GM12878 (cell line): ENCODE measurements around the gene FABP6. TPM values are rescaled to one million over a fixed set of nuclear protein-coding genes. Genes with fewer than 3 reads are reported as not detected.
A peak's percentile ranks its signal among the peaks of the same experiment; 100 is the strongest.

Experiments used
- ATAC-seq: fragments of 200-7000 bp; cut with Tn5 transposase; 3 replicates; pipeline ENCODE4 v1.9.1; 2020; ENCODE audit warnings: mild to moderate bottlenecking, moderate library complexity
- BruUV-seq: library from RNA; stranded (reverse); fragments of 400-500 nt; replicated peaks from 2 replicates; lab custom pipeline; 2021; lab: Mats Ljungman, UMichigan
- CTCF ChIA-PET: fragments of 300-600 bp; sonication (Branson Sonifier 250); formaldehyde crosslinking; extraction: SDS; loops from one replicate; lab custom pipeline; 2021; ENCODE audit warnings: inconsistent platforms; lab: Yijun Ruan, JAX
- POLR2A ChIA-PET: fragments of 350-600 bp; formaldehyde crosslinking; extraction: SDS; loops from one replicate; lab custom pipeline; 2021; ENCODE audit warnings: inconsistent platforms; lab: Charles Lee
- RAD21 ChIA-PET: fragments of 300-600 bp; sonication (Branson Sonifier 250); formaldehyde crosslinking; loops from one replicate; lab custom pipeline; 2023; ENCODE audit warnings: antibody characterized with exemption; ENCODE audit not compliant: unreplicated experiment; lab: Charles Lee
- SMC1A ChIA-PET: fragments of 300-600 bp; sonication (Branson Sonifier 250); formaldehyde crosslinking; loops from one replicate; lab custom pipeline; 2023; ENCODE audit not compliant: unreplicated experiment, uncharacterized antibody; lab: Charles Lee
- DNase-seq: peaks from one replicate; pipeline ENCODE4 v3.0.0-alpha.2; 2011; ENCODE audit warnings: low read depth, low spot score
- FAIRE-seq: peaks from 3 replicates; lab custom pipeline; 2011; peaks lifted over from hg19 to GRCh38; lab: Jason Lieb, UNC
- H2AFZ ChIP-seq: 2 replicates; pipeline ENCODE4 v1.6.0; 2011; ENCODE audit warnings: low read depth, low read length, control low read depth; ENCODE audit not compliant: control insufficient read depth
- H3K27ac ChIP-seq: 2 replicates; pipeline ENCODE4 v1.5.1; 2011; ENCODE audit warnings: control low read depth; ENCODE audit not compliant: control insufficient read depth, insufficient read depth
- H3K27me3 ChIP-seq, 2 experiments: replicated peaks in 1 of 2; 2 replicates each; pipeline versions ENCODE4 v1.6.0 to v1.6.1; 2011; ENCODE audit warnings: low read length in 1 of 2; ENCODE audit not compliant: control insufficient read depth in 2 of 2, insufficient read depth in 2 of 2
- H3K36me3 ChIP-seq, 2 experiments: 2 replicates each; pipeline ENCODE4 v1.5.1; 2011; ENCODE audit warnings: low read length in 1 of 2; ENCODE audit not compliant: control insufficient read depth in 2 of 2, insufficient read depth in 2 of 2
- H3K4me1 ChIP-seq: 2 replicates; pipeline ENCODE4 v1.6.1; 2011; ENCODE audit warnings: mild to moderate bottlenecking, low read length, moderate library complexity, mixed read lengths; ENCODE audit not compliant: control insufficient read depth, insufficient read depth
- H3K4me2 ChIP-seq: 2 replicates; pipeline ENCODE4 v1.6.0; 2011; ENCODE audit warnings: control low read depth; ENCODE audit not compliant: control insufficient read depth, insufficient read depth
- H3K4me3 ChIP-seq: fragments of 200-600 bp; sonication (generic); 2 replicates; pipeline ENCODE4 v1.5.1; 2016
- H3K79me2 ChIP-seq: 2 replicates; pipeline ENCODE4 v1.6.0; 2011; ENCODE audit warnings: low read length; ENCODE audit not compliant: control insufficient read depth, insufficient read depth
- H3K9ac ChIP-seq: 2 replicates; pipeline ENCODE4 v1.8.0; 2011; ENCODE audit warnings: low read length, control low read depth, mixed read lengths; ENCODE audit not compliant: control insufficient read depth, insufficient read depth
- H3K9me3 ChIP-seq: replicated peaks from 3 replicates; pipeline ENCODE4 v1.5.1; 2011; ENCODE audit warnings: mild to moderate bottlenecking, low read length; ENCODE audit not compliant: control insufficient read depth, insufficient read depth
- H4K20me1 ChIP-seq: 2 replicates; pipeline ENCODE4 v1.6.0; 2011; ENCODE audit not compliant: control insufficient read depth, insufficient read depth
- BCL3 ChIP-seq: IDR thresholded peaks from 2 replicates; pipeline ENCODE4 v1.6.1; 2011; ENCODE audit warnings: borderline replicate concordance, low read depth, mild to moderate bottlenecking, moderate library complexity, low read length; ENCODE audit not compliant: insufficient read depth, poor library complexity, severe bottlenecking
- BRCA1 ChIP-seq: IDR thresholded peaks from 2 replicates; pipeline ENCODE4 v1.6.1; 2011; ENCODE audit warnings: low read depth, low read length, improper control_type of control experiment
- CHD4 ChIP-seq: fragments of 200-600 bp; sonication (generic); IDR thresholded peaks from 2 replicates; pipeline ENCODE4 v1.6.1; 2016; ENCODE audit warnings: mild to moderate bottlenecking
- ETV6 ChIP-seq, 2 experiments: fragments of 450-650 bp in 1 of 2; IDR thresholded peaks in 1 of 2; conservative IDR thresholded peaks in 1 of 2; 2 replicates each; pipeline ENCODE4 v1.6.1; 2014; ENCODE audit warnings: antibody characterized with exemption in 1 of 2, borderline replicate concordance in 1 of 2, low read depth in 1 of 2, mild to moderate bottlenecking in 1 of 2, moderate library complexity in 1 of 2
- IKZF2 ChIP-seq, 2 experiments: fragments of 450-650 bp; IDR thresholded peaks; 2 replicates each; pipeline ENCODE4 v1.6.1; 2017; ENCODE audit warnings: mild to moderate bottlenecking in 2 of 2, moderate library complexity in 2 of 2
- MXI1 ChIP-seq: fragments of 150-350 bp; IDR thresholded peaks from 2 replicates; pipeline ENCODE4 v1.6.1; 2011; ENCODE audit warnings: low read depth, mild to moderate bottlenecking, inconsistent platforms, low read length, improper control_type of control experiment
- NKRF ChIP-seq: fragments of 450-650 bp; conservative IDR thresholded peaks from 2 replicates; pipeline ENCODE4 v1.6.1; 2017; ENCODE audit warnings: mild to moderate bottlenecking, moderate library complexity
- PAX5 ChIP-seq: IDR thresholded peaks from 2 replicates; pipeline ENCODE4 v1.6.1; 2011; ENCODE audit warnings: low read depth, low read length, borderline replicate concordance
- PKNOX1 ChIP-seq: fragments of 450-650 bp; IDR thresholded peaks from 2 replicates; pipeline ENCODE4 v1.6.1; 2016; ENCODE audit warnings: mild to moderate bottlenecking
- TBL1XR1 ChIP-seq: IDR thresholded peaks from 2 replicates; pipeline ENCODE4 v1.6.1; 2012; ENCODE audit warnings: low read depth, low read length, improper control_type of control experiment
- TCF7 ChIP-seq: IDR thresholded peaks from 2 replicates; pipeline ENCODE4 v1.6.1; 2014; ENCODE audit warnings: antibody characterized with exemption, borderline replicate concordance
- ZBED1 ChIP-seq: IDR thresholded peaks from 2 replicates; pipeline ENCODE4 v1.6.1; 2016; ENCODE audit warnings: borderline replicate concordance
- WGBS: methylation state at CpG from one replicate; pipeline ENCODE4 v1.1.6; 2016; ENCODE audit warnings: low lambda C conversion rate; ENCODE audit not compliant: insufficient replicate concordance, insufficient coverage; ENCODE audit errors: missing lambda C conversion rate; 5-methylcytosine and 5-hydroxymethylcytosine counted together
- in situ Hi-C: fragments of 300-500 bp; cut with MboI; formaldehyde crosslinking; loops from 9 replicates; pipeline ENCODE4 v1.14.3; 2018; ENCODE audit warnings: mixed read lengths
- intact Hi-C: fragments of 100-400 bp; cut with micrococcal nuclease; formaldehyde crosslinking; loops from one replicate; pipeline ENCODE4 v1.14.2; 2022; ENCODE audit not compliant: unreplicated experiment
- polyA plus RNA-seq, 11 experiments: library from polyadenylated mRNA; depleted of rRNA in 4 of 11; unstranded in 6 of 11; stranded (reverse) in 5 of 11; fragments of >200 nt; fragmentation: Nextera tagmentation in 4 of 11; fragmentation: Illumina TruSeq in 1 of 11; extraction: Ambion mirVana in 4 of 11; extraction: Trizol in 1 of 11; gene quantifications; 1 replicate in 1 of 11; 2 replicates in 10 of 11; pipeline versions ENCODE4 v1.2.1 to v1.2.3, GENCODE V29; 2011 to 2016; ENCODE audit warnings: inconsistent platforms in 2 of 11, missing spikeins in 2 of 11, low read depth in 1 of 11
- total RNA-seq, 4 experiments: library from RNA; depleted of rRNA in 3 of 4; stranded (reverse); fragments of >200 nt in 3 of 4; fragmentation: Illumina TruSeq in 1 of 4; extraction: Trizol in 1 of 4; gene quantifications; 2 replicates each; pipeline versions ENCODE4 v1.2.1 to v1.2.3, GENCODE V29; 2013 to 2021
- TF ChIP-seq, protein P1 (sequence below): fragments of 150-350 bp; IDR thresholded peaks from 2 replicates; pipeline ENCODE4 v1.6.1; 2016; ENCODE audit warnings: low read depth, low read length

FABP6 gene
- total and polyA plus RNA-seq, 10 of the 15 experiments (the other 5 are each of a cell fraction or from before 2014, with no cell fraction given), result 0.66 to 8.1 (median 2.4) TPM

DNA sequence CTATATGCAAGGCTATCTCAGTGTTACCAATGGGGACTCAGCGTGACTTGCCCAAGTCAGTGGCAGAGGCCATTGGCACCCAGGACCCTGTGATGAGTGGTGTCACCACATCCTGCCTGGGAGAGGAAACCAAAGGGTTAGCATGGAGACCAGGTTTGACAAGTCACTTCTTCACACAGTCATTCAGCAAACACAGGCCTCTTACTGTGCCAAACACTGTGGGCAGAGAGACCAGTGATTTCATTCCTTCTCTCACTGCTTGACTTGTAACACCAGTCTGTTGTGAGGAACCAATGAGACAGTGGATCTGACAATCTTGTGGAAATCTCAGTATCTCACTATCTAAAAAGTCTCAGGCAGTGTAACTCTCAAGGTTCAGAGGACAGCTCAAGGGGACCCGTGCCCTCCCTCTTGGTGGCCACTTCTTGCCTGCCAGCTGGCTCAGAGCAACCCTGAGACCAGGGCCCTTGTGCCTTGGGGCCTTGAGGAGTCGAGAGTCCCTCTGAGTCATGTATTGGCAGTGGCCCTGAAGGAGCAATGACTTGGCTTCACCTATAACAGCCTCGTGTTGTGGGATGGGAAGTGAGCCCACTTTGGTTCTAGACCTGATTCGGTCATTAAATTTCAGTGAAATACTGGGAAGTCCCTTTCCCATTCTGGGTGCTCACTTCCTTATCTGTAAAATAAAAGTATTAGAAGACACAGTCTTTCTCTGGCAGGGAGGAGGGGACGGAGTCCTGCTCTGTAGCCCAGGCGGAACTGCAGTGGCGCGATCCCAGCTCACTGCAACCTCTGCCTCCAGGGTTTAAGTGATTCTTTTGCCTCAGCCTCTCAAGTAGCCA, 1.6 kb downstream of the FABP6 start:
- peak overlapping the region; percentile 34; the same call in 1 of the 2 replicates for H3K9ac ChIP-seq
- no peaks in the 10 kb centered on the region for H3K9me3 ChIP-seq
- no peak overlapping the region for H3K4me3 ChIP-seq
- intact Hi-C loops, result no loop called here
- WGBS, result 34% methylated on average over 9 of the region's 9 CpGs
- peaks cover 27% of the 10 kb centered on the region for H3K4me1 ChIP-seq
- no peak for FAIRE-seq
- H3K4me2 ChIP-seq, result peak overlapping the region; percentile 44; the same call in 1 of the 2 replicates
- peak; percentile 83 for ATAC-seq
- H3K79me2 ChIP-seq, result no peaks in the 10 kb centered on the region
- no peaks in the 10 kb centered on the region for H4K20me1 ChIP-seq
- no peaks in the 10 kb centered on the region for H3K36me3 ChIP-seq
- no TSS peak for BruUV-seq
- peak; percentile 74 for DNase-seq
- peak overlapping the region; percentile 75 for H2AFZ ChIP-seq
- ChIA-PET CTCF (interaction anchor here (0.6 to 4.9 kb wide), 10 partner anchors 9 to 188 kb away, joined by 3 to 34 read pairs (median 3); partner anchors contain the start of gene SLU7), SMC1A (interaction anchor here (1.0 to 3.0 kb wide), 13 partner anchors 9 to 210 kb away, joined by 3 to 14 read pairs (median 4); no protein-coding TSS in a partner anchor), RAD21 (interaction anchor here (0.6 to 3.0 kb wide), 14 partner anchors 9 to 192 kb away, joined by 3 to 18 read pairs (median 4); no protein-coding TSS in a partner anchor), POLR2A (interaction anchor here (0.6 to 1.8 kb wide), 10 partner anchors 8 to 211 kb away, joined by 3 to 6 read pairs (median 4); no protein-coding TSS in a partner anchor)
- H3K27ac ChIP-seq, result peak overlapping the region; percentile 77
- in situ Hi-C loops, result no loop called here
- no peaks in the 10 kb centered on the region for H3K27me3 ChIP-seq
- TF ChIP-seq BCL3 (no peak), CHD4 (no peak), NKRF (no peak), TBL1XR1 (no peak), MXI1 (no peak), IKZF2 (IDR thresholded peaks at IDR 0.05) (peak; percentile 57 to 65; a peak in 3 of 4 replicates), BRCA1 (no peak), ETV6 (conservative IDR thresholded peaks at IDR 0.05 in 1 of 2, IDR thresholded peaks at IDR 0.05 in 1 of 2; ENCODE audit: borderline replicate concordance in 1 of 2, low read depth in 1 of 2) (no peak), ZBED1 (no peak), PAX5 (no peak), TCF7 (no peak), PKNOX1 (0 out of 2 replicates have a peak, but pooled peaks have one; percentile 18)
- TF ChIP-seq, protein P1, sequence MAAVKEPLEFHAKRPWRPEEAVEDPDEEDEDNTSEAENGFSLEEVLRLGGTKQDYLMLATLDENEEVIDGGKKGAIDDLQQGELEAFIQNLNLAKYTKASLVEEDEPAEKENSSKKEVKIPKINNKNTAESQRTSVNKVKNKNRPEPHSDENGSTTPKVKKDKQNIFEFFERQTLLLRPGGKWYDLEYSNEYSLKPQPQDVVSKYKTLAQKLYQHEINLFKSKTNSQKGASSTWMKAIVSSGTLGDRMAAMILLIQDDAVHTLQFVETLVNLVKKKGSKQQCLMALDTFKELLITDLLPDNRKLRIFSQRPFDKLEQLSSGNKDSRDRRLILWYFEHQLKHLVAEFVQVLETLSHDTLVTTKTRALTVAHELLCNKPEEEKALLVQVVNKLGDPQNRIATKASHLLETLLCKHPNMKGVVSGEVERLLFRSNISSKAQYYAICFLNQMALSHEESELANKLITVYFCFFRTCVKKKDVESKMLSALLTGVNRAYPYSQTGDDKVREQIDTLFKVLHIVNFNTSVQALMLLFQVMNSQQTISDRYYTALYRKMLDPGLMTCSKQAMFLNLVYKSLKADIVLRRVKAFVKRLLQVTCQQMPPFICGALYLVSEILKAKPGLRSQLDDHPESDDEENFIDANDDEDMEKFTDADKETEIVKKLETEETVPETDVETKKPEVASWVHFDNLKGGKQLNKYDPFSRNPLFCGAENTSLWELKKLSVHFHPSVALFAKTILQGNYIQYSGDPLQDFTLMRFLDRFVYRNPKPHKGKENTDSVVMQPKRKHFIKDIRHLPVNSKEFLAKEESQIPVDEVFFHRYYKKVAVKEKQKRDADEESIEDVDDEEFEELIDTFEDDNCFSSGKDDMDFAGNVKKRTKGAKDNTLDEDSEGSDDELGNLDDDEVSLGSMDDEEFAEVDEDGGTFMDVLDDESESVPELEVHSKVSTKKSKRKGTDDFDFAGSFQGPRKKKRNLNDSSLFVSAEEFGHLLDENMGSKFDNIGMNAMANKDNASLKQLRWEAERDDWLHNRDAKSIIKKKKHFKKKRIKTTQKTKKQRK, result no peak
